ENCODE measurements around the gene PTGIS. TPM values are rescaled to one million over a fixed set of nuclear protein-coding genes. Genes with fewer than 3 reads are reported as not detected.

The PTGIS gene
- polyA plus RNA-seq, 1 donor (not counting 4 experiments of a cell fraction or from before 2014, with no cell fraction given), result not detected

- Histone ChIP-seq H3K9me3 (ENCODE audit: control insufficient read depth, low read depth, low read length) (no peaks in the 10 kb centered on the region), H2AFZ (ENCODE audit: control insufficient read depth, low read length) (no peak overlapping the region), H3K79me2 (ENCODE audit: control insufficient read depth, insufficient read depth, low read length) (no peaks in the 10 kb centered on the region), H4K20me1 (ENCODE audit: control insufficient read depth, extremely low read depth, insufficient read depth, low read length) (no peaks in the 10 kb centered on the region), H3K4me2 (ENCODE audit: control insufficient read depth, extremely low read depth, insufficient read depth, low read depth, low read length) (no peak overlapping the region), H3K27me3 (ENCODE audit: control insufficient read depth, extremely low read depth, insufficient read depth, low read length) (peaks cover 24% of the 10 kb centered on the region), H3K27ac (ENCODE audit: control insufficient read depth, insufficient read depth, low read length) (no peak overlapping the region), H3K9me1 (ENCODE audit: control insufficient read depth, extremely low read depth, insufficient read depth, low read length) (no peaks in the 10 kb centered on the region), H3K9ac (ENCODE audit: control insufficient read depth, extremely low read depth, insufficient read depth, low read length) (no peak overlapping the region), H3K36me3 (ENCODE audit: control insufficient read depth in 2 of 2, extremely low read depth in 1 of 2, insufficient read depth in 2 of 2, low read length in 2 of 2) (no peaks in the 10 kb centered on the region), H3K4me1 (ENCODE audit: control insufficient read depth, extremely low read depth, insufficient read depth, low read length) (no peaks in the 10 kb centered on the region), H3K4me3 (ENCODE audit: control insufficient read depth in 2 of 3, extremely low read depth in 1 of 3, insufficient read depth in 2 of 3, low read depth in 1 of 3, low read length in 3 of 3) (no peak overlapping the region)
- no peak for DNase-seq (ENCODE audit: low read depth, low spot score)
- no peak for FAIRE-seq
- no peak for TF ChIP-seq CTCF (optimal IDR thresholded peaks at IDR 0.05 in 1 of 3, IDR thresholded peaks at IDR 0.05 in 1 of 3, conservative IDR thresholded peaks at IDR 0.05 in 1 of 3; ENCODE audit: extremely low read depth in 1 of 3, insufficient read depth in 2 of 3, low read length in 3 of 3)
- no peak for TF ChIP-seq EZH2 (IDR thresholded peaks at IDR 0.05; ENCODE audit: low read length)
- dilution Hi-C loops (cut with MboI; ENCODE audit: extremely low pct_ligation_motif_present, low sequenced_read_pairs), result no loop called here
Measured at GRCh38 chr20:49475292-49476015, 92.5 kb downstream of the PTGIS start.

- no peak for DNase-seq (ENCODE audit: low read depth, low spot score)
- Histone ChIP-seq H3K4me2 (ENCODE audit: control insufficient read depth, extremely low read depth, insufficient read depth, low read depth, low read length) (no peak overlapping the region), H3K36me3 (ENCODE audit: control insufficient read depth in 2 of 2, extremely low read depth in 1 of 2, insufficient read depth in 2 of 2, low read length in 2 of 2) (no peaks in the 10 kb centered on the region), H4K20me1 (ENCODE audit: control insufficient read depth, extremely low read depth, insufficient read depth, low read length) (no peaks in the 10 kb centered on the region), H2AFZ (ENCODE audit: control insufficient read depth, low read length) (no peak overlapping the region), H3K9me3 (ENCODE audit: control insufficient read depth, low read depth, low read length) (no peaks in the 10 kb centered on the region), H3K27me3 (ENCODE audit: control insufficient read depth, extremely low read depth, insufficient read depth, low read length) (peaks cover 29% of the 10 kb centered on the region), H3K4me3 (ENCODE audit: control insufficient read depth in 2 of 3, extremely low read depth in 1 of 3, insufficient read depth in 2 of 3, low read depth in 1 of 3, low read length in 3 of 3) (no peak overlapping the region), H3K27ac (ENCODE audit: control insufficient read depth, insufficient read depth, low read length) (no peak overlapping the region), H3K9me1 (ENCODE audit: control insufficient read depth, extremely low read depth, insufficient read depth, low read length) (no peaks in the 10 kb centered on the region), H3K79me2 (ENCODE audit: control insufficient read depth, insufficient read depth, low read length) (no peaks in the 10 kb centered on the region), H3K9ac (ENCODE audit: control insufficient read depth, extremely low read depth, insufficient read depth, low read length) (no peak overlapping the region), H3K4me1 (ENCODE audit: control insufficient read depth, extremely low read depth, insufficient read depth, low read length) (no peaks in the 10 kb centered on the region)
- FAIRE-seq, result no peak
- dilution Hi-C loops (cut with MboI; ENCODE audit: extremely low pct_ligation_motif_present, low sequenced_read_pairs), result no loop called here
- TF ChIP-seq CTCF (optimal IDR thresholded peaks at IDR 0.05 in 1 of 3, IDR thresholded peaks at IDR 0.05 in 1 of 3, conservative IDR thresholded peaks at IDR 0.05 in 1 of 3; ENCODE audit: extremely low read depth in 1 of 3, insufficient read depth in 2 of 3, low read length in 3 of 3), result no peak
- no peak for TF ChIP-seq EZH2 (IDR thresholded peaks at IDR 0.05; ENCODE audit: low read length)
Measured at GRCh38 chr20:49471397-49471796, 96.5 kb downstream of the PTGIS start.

All from keratinocyte (primary cell).